NOMO-1 treated with DMSO at 0.1 percent for 48 hours (cell line): ENCODE measurements around the gene SPECC1.

Source experiments
- DNase-seq: peaks from one replicate; lab custom pipeline; 2025; ENCODE audit not compliant: unreplicated experiment; lab: John Stamatoyannopoulos, UW

SPECC1 gene

DNA sequence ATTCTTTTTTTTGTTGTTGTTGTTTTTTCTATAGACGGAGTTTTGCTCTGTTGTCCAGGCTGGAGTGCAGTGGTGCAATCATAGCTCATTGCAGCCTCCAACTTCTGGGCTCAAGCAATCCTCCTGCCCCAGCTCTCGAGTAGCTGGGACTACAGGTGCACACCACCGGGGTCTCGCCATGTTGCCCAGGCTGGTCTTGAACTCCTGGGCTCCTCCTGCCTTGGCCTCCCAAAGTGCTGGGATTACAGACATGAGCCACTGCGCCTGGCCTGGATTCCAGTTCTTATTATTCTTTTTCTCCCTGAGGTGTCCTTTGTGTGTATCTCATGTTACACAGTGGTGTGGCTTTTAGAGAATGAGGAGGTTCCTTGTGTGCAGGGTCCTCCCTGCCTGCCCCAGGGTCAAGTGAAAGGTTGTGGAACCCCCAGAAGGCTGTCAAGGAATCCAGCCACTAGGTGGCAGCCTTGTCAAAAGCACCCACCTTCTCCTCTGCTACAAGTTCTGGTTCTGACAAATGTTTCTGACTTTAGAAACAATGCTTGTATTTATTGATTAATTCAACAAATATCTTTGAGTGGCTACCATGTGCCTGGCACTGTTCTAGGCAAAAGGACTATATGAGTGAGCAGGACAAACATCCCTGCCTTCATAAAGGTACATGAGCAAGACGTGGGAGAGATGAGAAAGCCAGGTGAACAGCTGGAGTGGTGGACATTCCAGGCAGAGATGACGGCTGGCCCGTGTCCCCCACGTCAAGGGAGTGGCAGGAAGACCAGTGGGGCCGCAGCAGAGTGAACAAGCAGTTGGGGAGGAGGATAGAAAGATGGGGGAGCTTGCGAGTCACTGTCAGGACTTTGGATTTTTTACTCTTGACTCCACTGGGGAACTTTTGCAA, 112.4 kb downstream of the SPECC1 start:
- DNase-seq = peak; percentile 5

DNA sequence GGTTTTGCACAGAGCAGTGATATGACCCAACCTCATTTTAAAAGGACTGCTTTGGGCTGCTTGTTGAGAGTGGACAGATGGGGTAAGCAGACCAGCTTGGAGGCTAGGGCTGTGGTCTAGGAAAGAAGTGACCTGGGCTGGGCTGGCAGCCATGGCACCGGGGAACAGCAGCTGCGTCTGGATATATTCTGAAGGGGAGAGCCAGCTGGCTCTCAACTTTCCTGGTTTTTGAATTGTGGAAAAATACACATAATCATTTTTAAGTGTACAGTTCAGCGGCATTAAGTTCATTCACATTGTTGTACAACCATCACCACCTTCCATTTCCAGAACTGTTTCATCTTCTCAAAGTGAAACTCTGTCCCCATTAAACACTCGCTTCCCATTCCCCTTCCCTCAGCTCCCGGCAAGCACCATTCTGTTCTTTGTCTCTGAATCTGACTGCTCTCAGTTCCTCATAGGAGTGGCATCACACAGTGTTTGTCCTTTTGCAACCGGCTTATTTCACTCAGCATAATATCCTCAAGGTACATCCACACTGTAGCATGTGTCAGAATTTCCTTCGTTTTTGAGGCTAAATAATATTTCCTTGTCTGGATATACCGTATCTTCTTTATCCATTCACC, 113.2 kb downstream of the SPECC1 start:
- DNase-seq = peak; percentile 16

DNA sequence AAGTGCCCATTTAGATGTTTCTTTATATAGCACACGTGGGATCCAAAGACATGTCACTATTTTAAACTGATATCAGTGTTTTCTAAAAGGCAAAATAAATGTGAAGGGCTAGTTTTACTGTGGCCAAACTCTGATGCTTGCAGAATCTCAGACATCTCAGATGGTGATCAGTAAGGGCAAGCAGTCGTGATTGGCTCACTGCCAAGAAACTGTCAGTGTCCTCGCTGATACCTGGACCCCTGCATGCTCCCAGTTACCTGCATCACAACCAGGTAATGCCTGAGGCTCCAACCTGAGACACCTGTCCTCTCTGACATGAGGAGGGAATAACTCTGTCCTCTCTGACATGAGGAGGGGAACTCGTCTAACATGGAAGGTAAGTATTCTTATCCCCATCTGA, 114.0 kb downstream of the SPECC1 start:
- no peak for DNase-seq

- DNase-seq = no peak
These were observed 116.6 kb downstream of the SPECC1 start for GRCh38 chr17:20125724-20126123.

GRCh38 chr17:20127360-20128035, 118.3 kb downstream of the SPECC1 start:
- no peak for DNase-seq

DNA sequence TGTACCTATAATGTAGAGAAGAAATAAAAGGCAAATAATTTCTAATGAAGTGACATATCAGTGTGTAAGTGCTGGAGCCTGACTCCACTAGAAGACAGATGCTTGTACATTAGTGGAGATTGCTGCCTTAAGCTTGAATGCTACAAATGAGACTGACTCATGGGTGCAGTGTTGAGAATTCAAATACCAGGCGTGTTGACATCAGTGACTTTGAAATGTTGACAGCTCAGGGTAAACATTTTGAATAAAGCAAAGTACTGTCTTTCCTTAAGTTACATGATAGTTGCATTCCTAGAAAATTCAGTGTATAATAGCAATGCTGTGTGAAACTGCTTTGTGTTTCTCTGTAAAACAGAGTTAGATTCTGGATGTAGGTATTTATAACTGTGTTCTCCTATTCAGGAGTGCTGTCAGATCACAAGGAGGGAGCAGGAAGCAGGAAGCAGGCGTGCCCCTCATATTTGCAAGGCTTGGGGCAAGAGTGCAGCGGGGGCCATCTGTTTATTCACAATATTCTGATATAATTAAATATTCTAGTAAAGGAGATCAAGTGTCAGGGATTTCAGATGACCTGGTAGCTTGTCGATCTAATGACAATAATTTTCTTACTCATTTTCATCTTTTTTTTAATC, 119.0 kb downstream of the SPECC1 start:
- DNase-seq = no peak

- DNase-seq = no peak
These were observed 124.4 kb downstream of the SPECC1 start for GRCh38 chr17:20133517-20133916.

DNA sequence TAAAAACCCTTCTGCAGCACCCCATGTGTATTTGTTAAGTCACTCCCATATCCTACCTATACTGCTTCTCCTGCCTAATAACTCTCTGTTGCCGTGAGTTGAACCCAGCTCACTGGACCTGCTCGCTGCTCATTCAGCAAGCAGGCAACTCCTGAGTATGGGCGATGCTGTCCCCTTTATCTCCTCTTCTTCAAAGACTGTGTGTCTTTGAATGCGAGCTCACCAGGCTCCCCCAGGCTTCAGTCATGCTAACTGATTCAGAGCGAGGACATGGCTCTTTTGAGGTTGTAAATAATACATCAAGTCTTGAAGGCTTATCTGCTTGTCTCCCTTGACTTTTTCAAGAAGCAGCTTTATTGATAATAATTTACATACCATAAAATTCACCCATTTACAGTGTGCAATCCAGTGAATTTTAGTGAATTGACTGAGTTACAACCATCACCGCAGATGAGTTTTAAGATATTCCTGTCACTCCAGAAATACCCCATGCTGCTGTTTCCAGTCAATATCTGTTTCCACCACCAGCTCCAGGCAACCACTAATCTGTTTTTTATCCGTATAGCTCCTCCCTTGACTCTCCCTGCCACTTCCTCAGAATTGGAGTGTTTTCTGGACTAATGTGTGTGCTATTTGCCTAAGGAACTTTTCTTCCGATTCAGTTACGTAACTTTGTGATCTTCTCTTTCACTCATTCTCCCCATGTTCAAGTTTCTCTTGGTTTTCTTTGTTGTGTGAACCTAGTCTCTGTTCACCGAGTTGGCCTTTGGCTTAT, 132.2 kb downstream of the SPECC1 start:
- no peak for DNase-seq

DNA sequence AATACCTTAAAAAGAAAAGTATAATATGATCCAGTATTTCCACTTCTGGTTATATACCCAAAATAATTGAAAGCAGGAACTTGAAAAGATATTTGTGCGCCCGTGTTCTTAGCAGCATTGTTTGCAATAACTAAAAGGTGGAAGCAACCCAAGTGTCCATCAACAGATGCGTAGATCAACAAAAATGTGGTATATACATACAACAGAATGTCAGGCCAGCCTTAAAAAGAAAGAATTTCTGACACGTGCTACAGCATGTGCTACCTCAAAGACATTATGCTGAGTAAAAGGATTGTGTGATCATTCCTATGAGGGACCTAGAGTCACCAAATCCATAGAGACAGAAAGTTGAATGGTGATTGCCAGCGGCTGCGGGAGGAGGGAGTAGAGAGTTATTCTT, 133.1 kb downstream of the SPECC1 start:
- DNase-seq = no peak

DNA sequence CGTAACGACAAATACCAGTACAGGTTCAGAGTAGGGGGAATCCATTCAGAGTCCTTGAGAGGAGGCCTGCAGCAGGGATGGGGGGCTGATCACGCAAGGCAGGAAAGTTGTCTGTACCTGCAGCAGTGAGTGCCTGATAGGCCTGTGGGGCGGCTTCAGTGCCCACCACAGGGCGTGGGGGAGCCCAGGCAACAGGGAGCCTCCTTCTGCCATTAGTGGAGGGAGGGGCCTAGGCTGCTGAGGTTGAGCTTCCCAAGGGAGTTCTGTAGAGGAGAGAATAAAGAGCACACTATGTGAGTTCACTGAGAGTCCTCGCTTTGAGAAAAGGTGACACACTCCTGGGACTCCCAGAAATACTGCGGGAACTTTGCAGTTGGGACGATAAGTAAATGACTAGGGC, 134.6 kb downstream of the SPECC1 start:
- no peak for DNase-seq

- no peak for DNase-seq
These were observed 136.4 kb downstream of the SPECC1 start for GRCh38 chr17:20145567-20145966.

DNA sequence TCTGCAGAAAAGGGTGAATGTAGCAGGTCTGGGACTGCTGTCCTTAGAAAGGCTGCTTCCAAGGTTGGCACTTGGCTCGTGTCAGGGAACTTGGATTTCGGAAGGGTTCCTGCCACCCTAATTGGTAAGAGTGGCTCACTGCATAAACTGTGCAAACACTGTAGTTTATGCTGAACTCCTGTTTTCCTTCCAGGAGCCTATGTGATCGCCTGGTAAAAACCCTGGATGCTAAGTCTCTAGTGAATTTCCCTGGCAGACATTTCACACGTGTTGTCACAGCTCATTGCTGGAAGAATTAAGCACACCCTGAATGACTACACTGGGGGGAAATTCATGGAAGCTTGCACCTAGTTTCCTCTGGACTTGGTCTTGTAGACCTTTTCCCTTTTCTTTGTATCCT, 140.1 kb downstream of the SPECC1 start:
- no peak for DNase-seq

DNA sequence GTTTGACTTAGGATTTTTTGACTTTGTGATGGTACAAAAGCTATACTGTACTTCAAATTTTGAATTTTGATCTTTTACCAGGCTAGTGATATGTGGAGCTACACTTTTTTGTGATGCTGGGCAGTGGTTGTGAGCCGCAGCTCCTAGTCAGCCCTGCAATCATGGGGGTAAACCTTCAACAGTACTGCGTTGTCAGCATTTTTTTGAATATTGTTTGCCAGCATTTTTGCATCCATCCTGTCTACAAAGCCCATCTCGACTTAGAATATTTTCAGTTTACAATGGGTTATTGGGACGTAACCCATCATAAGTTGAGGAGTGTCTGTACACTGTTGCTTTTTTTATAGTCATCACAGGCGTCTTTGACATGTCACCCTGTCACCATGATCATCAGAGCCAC, 142.0 kb downstream of the SPECC1 start:
- DNase-seq = no peak

- DNase-seq = no peak
These were observed 144.1 kb downstream of the SPECC1 start for GRCh38 chr17:20153231-20153630.

DNA sequence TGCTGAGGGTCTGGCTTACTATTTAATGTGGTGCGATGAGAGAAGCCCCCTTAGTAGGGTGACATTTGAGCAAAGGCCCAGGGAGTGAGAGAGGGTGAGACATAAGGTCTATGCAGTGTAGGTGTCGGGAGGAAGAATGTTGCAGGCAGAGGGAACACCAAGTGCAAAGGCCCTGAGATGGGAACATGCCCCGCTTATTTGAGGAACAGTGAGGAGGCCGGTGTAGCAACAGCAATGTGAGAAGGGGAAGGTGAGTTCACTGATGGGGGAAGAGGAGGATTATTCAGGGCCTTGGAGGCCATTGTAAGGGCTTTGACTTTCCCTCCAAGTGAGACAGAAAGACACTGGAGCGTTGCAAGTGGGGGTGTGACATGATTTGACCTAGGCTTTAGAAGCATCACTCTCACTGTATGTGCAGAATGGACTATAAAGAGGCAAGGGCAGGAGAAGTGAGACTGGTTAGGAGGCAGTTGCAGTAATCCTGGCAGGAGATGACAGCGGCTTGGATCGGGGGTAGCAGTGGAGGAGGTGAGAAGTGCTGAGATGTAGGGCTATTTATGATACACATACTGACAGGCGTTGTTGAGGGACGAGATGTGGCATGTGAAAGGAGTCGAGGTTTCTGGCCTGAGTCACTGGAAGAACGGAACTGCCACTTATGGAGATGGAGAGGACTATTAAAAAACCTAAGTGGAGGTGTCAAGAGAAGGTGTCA, 145.3 kb downstream of the SPECC1 start:
- no peak for DNase-seq

- peak; percentile 96 for DNase-seq
These were observed 146.4 kb downstream of the SPECC1 start for GRCh38 chr17:20155258-20156195.

- DNase-seq = no peak
These were observed 147.2 kb downstream of the SPECC1 start for GRCh38 chr17:20156196-20157000.

DNA sequence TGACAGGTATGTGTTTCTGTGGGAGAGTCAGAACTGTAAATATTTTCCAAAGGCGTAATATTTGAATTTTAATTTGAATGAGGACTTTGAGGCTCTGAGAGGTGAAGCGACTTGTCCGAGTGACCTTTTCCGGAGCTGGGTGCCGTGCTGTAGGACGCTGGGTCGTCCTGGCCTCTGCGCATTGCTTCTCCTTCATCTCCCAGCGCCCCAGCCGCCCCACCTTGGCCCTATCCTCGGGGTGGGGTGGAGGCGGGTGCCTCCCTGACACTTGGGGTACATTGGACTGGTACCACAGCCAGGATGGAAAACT, 147.8 kb downstream of the SPECC1 start:
- no peak for DNase-seq
